GM21737 (cell line): Measurements from ENCODE around the gene PLCG1.

ENCODE experiments used
- ATAC-seq: cut with Tn5 transposase; IDR thresholded peaks from one replicate; pipeline ENCODE4 v1.9.1; 2021; ENCODE audit warnings: mild to moderate bottlenecking, moderate library complexity; ENCODE audit not compliant: unreplicated experiment

PLCG1 gene

GRCh38 chr20:41166201-41167117, 29.1 kb downstream of the PLCG1 start:
- no peak for ATAC-seq

DNA sequence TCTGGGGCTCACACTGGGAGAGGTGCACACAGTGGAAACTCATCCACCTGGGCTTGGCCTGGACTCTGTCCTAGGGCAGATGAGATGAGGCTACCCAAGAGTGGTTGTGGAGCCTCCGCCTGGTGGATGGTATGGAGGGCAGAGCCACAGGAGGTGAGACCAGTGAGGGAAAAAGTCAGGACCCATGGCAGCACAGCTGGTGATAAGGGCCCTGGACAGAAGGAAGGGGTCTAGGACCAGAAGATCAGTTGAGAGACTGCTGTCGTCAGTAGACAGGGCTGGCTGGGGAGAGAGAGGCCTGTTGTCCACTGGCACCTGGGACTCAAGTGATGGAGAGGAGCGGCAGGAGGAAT, 29.8 kb downstream of the PLCG1 start:
- ATAC-seq = no peak

DNA sequence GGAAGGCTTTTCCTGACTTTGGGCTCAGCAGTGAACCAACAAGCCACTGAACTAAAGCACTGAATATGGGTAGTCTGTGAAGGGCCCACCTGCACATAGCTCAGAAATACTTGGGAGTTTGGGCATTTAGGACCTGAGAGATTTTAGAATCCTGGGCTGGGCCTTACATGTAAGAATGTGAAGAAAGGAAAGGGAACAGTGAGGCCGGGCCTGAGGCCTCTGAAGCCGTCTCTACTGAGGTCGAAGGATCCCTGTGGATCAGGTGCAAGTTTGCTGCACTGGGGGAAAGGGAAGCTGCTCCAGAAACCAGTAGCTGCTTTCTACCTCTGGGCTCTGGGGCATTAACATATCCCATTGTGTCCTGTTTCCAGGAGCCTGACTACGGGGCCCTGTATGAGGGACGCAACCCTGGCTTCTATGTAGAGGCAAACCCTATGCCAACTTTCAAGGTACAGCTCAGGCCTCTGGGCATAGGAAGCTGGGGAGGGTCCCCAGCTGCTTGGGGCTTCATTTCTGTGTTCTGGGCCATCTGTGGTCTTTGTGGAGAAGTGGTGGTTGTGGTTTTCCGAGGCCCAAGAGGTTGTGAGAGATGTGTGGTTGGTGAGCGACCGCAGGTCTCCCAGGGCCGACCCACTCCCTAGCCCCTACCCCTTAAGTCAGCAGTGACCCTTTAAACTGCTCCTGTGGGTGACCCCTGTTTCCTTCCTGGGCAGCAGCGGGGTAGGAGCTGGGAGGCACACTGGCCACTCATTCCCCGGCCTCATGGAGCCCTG, 30.3 kb downstream of the PLCG1 start:
- ATAC-seq = no peak

GRCh38 chr20:41168281-41169161, 31.2 kb downstream of the PLCG1 start:
- ATAC-seq = no peak

GRCh38 chr20:41169162-41169690, 31.9 kb downstream of the PLCG1 start:
- no peak for ATAC-seq

GRCh38 chr20:41169791-41170351, 32.5 kb downstream of the PLCG1 start:
- ATAC-seq = no peak

DNA sequence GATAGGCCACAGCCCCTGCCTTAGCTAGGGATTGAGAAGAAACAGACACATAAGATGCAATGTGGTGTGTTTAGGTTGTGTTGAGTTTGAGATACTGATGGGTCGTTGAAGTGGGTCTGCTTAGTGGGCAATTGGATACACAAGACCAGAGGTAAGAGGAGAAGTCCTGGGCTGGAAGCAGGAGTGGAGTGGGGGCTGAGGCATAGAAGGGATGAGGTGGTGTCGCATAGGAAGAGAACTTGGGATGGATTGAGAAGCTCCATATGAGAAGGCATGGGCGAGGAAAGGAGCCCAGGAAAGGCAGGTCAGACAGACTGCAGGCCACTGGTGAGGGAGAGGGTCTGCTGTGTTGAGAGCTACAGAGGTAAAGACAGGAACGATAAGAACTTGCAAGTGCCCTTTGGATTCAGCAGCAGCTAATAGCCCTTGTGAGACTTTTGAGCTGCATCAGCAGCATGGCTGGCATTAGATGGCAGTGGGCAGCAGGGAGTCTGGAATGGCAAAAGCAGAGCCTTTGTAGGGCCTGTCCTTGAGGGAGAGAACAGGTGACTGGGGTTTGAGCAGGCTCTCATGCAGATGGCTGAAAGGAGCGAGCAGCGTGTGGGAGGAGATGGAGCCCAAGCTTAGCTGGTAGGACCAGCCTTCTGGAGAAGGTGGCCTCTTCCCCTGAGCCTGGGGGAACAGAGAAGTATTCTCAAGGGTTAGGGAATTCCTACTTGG, 33.2 kb downstream of the PLCG1 start:
- no peak for ATAC-seq

GRCh38 chr20:41171736-41172295, 34.5 kb downstream of the PLCG1 start:
- no peak for ATAC-seq

DNA sequence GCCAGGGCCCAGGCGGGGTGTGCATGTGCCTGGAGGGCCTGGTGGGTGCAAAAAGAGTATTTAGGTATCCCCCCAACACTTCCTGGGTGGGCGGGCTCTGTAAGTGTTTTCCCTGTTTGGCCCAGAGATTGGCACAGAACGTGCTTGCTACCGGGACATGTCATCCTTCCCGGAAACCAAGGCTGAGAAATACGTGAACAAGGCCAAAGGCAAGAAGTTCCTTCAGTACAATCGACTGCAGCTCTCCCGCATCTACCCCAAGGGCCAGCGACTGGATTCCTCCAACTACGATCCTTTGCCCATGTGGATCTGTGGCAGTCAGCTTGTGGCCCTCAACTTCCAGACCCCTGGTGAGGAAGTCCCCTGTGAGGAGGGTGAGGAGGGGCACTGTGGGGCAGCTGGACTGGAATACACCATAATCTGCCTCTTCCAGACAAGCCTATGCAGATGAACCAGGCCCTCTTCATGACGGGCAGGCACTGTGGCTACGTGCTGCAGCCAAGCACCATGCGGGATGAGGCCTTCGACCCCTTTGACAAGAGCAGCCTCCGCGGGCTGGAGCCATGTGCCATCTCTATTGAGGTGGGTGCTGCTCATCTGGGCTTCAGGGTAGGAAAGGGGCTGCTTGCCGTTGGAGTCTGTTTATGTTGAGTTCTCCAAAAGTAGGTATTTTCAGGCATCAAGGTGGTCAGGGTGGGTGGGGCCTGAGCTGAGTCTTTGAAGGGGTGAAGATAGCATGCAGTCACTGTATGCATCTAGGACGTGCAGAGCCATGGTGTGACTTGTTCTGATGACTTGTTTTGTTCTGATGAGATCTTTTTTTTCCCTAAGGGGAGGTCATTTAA, 35.2 kb downstream of the PLCG1 start:
- no peak for ATAC-seq

GRCh38 chr20:41173161-41173721, 35.9 kb downstream of the PLCG1 start:
- no peak for ATAC-seq

DNA sequence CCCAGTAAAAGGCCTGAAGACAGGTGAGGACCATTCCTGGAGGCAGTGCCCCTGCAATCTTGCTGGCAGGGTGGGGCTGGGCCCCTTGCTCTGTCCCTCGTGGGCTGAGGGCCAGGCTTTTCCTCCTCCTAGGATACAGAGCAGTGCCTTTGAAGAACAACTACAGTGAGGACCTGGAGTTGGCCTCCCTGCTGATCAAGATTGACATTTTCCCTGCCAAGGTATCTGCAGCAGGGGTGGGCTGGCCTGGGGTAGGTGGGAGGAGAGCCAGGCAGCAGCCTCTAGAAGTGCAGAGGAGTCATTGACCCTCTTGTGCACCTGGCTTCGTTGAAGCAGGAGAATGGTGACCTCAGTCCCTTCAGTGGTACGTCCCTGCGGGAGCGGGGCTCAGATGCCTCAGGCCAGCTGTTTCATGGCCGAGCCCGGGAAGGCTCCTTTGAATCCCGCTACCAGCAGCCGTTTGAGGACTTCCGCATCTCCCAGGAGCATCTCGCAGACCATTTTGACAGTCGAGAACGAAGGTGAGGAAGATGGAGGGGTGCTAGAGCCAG, 36.5 kb downstream of the PLCG1 start:
- no peak for ATAC-seq

GRCh38 chr20:41174373-41174772, 37.0 kb downstream of the PLCG1 start:
- no peak for ATAC-seq

DNA sequence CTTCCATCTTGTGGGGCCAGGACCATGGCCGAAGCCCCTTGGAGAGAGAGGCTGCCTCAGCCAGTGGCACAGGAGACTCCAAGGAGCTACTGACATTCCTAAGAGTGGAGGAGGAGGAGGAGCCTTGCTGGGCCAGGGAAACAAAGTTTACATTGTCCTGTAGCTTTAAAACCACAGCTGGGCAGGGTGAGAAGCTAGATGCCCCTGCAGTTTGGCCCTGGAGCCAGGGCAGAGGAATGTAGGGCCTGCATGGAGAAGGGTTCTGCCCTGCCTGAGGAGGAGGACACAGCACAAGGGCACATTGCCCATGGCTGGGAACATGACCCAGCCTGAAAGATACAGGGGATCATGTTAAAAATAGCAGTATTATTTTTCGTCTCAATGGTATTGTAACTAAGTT, 37.4 kb downstream of the PLCG1 start:
- ATAC-seq = no peak

DNA sequence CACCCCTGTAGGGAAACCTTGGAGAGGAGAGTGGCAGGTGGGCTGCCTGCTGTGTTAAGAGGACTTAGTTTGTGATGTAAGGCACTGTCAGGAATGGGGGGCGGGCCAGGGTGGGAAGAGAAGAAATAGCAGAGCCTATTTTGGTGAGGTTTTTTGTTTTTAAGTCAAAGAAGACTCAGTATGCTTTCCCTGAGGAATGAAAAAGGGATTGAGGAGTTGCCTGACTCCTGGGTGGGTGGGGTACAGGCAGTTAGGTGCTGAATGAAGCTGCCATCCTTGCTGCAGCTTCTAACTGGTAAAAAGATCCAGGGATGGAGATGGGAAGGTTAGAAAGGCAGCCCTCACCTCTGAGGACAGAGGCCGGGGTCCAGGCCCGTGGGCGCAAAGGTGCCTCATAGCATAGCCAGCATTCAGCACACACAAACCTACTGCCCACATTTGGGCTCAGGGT, 37.9 kb downstream of the PLCG1 start:
- ATAC-seq = no peak

GRCh38 chr20:41175727-41176330, 38.5 kb downstream of the PLCG1 start:
- ATAC-seq = no peak

GRCh38 chr20:41176711-41177552, 39.6 kb downstream of the PLCG1 start:
- no peak for ATAC-seq

DNA sequence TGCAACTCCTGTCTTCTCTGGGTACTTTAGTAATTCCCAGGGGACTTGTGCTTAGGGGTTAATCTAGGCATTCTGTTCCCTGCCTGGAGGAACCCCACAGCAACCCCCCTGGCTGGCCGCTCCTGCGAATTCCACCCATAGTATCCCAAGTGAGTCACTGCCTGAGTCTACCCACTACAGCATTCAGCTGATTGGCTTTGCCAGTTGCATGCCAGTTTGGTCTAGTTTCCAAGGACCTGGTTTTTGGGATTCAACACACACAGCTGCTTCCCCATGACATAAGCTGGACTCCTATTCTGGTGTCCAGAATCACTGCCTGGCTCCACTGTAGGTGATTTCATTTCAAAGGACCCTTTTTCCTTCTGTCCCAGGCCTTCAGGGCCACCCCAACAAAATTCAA, 40.3 kb downstream of the PLCG1 start:
- ATAC-seq = no peak
